Mesothelial cell of epicardium (in vitro differentiated cells): ENCODE results near the gene PNKD. TPM values are rescaled to one million over a fixed set of nuclear protein-coding genes. Genes with fewer than 3 reads are reported as not detected.
A peak's percentile ranks its signal among the peaks of the same experiment; 100 is the strongest.

Experiments
- DNase-seq, 2 experiments: peaks; one replicate each; pipeline ENCODE4 v3.0.0; 2021; ENCODE audit warnings: low spot score in 2 of 2; ENCODE audit not compliant: unreplicated experiment in 2 of 2
- H3K27ac Mint-ChIP-seq: 2 replicates; pipeline ENCODE4 v1.8.0; 2021; ENCODE audit warnings: mixed read lengths
- H3K27me3 Mint-ChIP-seq: 2 replicates; pipeline ENCODE4 v1.8.0; 2021; ENCODE audit warnings: low read depth, mixed read lengths
- H3K36me3 Mint-ChIP-seq: 2 replicates; pipeline ENCODE4 v1.8.0; 2021; ENCODE audit warnings: mixed read lengths
- H3K4me1 Mint-ChIP-seq: 2 replicates; pipeline ENCODE4 v1.8.0; 2021; ENCODE audit warnings: mixed read lengths
- H3K4me3 Mint-ChIP-seq: 2 replicates; pipeline ENCODE4 v1.8.0; 2021; ENCODE audit warnings: mild to moderate bottlenecking, moderate library complexity, mixed read lengths
- H3K9me3 Mint-ChIP-seq: 2 replicates; pipeline ENCODE4 v1.8.0; 2021; ENCODE audit warnings: mixed read lengths
- total RNA-seq: library from RNA; stranded (reverse); gene quantifications from 3 replicates; pipeline ENCODE4 v1.2.1, GENCODE V29; 2021
- TF ChIP-seq, protein P1 (sequence below): fragments of 200-600 bp; sonication (generic); IDR thresholded peaks from one replicate; pipeline ENCODE4 v1.5.0; 2021; ENCODE audit warnings: antibody characterized with exemption; ENCODE audit not compliant: unreplicated experiment

Gene PNKD
- total RNA-seq, 1 donor from 2014 or later: 63.2 TPM

DNA sequence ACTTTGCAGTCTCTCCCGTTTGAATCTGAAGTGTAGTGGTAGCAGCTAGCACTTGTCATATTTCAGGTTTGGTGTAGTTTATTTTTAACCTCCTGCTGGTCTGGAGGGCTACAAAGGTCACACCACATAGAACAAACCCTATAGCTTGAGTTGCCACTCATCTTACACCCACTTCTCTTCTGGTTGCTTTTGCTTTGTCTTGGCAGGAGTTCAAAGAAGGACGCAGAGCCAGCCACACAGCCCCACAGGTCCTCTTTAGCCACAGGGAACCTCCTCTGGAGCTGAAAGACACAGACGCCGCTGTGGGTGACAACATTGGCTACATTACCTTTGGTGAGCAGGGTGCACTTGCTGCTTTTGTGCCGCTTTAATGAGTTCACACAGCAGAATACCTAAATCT is 25.1 kb upstream of the PNKD start:
- Mint-ChIP-seq H3K4me3 (no peak overlapping the region), H3K27ac (no peak overlapping the region), H3K36me3 (peaks cover 60% of the 10 kb centered on the region), H3K4me1 (no peaks in the 10 kb centered on the region), H3K9me3 (no peaks in the 10 kb centered on the region), H3K27me3 (no peaks in the 10 kb centered on the region)
- no peak for DNase-seq
- TF ChIP-seq, protein P1, sequence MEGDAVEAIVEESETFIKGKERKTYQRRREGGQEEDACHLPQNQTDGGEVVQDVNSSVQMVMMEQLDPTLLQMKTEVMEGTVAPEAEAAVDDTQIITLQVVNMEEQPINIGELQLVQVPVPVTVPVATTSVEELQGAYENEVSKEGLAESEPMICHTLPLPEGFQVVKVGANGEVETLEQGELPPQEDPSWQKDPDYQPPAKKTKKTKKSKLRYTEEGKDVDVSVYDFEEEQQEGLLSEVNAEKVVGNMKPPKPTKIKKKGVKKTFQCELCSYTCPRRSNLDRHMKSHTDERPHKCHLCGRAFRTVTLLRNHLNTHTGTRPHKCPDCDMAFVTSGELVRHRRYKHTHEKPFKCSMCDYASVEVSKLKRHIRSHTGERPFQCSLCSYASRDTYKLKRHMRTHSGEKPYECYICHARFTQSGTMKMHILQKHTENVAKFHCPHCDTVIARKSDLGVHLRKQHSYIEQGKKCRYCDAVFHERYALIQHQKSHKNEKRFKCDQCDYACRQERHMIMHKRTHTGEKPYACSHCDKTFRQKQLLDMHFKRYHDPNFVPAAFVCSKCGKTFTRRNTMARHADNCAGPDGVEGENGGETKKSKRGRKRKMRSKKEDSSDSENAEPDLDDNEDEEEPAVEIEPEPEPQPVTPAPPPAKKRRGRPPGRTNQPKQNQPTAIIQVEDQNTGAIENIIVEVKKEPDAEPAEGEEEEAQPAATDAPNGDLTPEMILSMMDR: no peak

DNA sequence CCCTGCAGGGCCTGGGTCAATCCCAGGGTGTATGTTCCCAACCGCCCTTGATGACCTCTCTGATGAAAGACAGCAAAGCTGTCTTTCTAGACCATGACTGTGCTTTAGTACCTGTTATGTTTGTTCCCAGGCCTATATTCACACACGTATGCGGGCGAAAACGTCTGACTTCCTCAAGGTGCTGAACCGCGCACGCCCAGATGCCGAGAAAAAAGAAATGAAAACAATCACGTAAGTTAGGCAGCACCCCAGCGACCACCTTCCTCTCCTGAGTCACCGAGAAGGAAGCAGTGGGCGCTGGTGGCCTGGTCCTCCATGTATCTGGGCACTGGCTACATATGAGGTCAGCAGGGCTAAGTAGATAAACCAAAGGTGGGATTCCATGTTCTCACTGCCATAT is 20.6 kb upstream of the PNKD start:
- DNase-seq: no peak
- Mint-ChIP-seq H3K36me3 (peaks cover 55% of the 10 kb centered on the region), H3K9me3 (no peaks in the 10 kb centered on the region), H3K27ac (peak overlapping the region; percentile 9), H3K4me3 (no peak overlapping the region), H3K27me3 (no peaks in the 10 kb centered on the region), H3K4me1 (no peaks in the 10 kb centered on the region)
- TF ChIP-seq, protein P1: no peak

DNA sequence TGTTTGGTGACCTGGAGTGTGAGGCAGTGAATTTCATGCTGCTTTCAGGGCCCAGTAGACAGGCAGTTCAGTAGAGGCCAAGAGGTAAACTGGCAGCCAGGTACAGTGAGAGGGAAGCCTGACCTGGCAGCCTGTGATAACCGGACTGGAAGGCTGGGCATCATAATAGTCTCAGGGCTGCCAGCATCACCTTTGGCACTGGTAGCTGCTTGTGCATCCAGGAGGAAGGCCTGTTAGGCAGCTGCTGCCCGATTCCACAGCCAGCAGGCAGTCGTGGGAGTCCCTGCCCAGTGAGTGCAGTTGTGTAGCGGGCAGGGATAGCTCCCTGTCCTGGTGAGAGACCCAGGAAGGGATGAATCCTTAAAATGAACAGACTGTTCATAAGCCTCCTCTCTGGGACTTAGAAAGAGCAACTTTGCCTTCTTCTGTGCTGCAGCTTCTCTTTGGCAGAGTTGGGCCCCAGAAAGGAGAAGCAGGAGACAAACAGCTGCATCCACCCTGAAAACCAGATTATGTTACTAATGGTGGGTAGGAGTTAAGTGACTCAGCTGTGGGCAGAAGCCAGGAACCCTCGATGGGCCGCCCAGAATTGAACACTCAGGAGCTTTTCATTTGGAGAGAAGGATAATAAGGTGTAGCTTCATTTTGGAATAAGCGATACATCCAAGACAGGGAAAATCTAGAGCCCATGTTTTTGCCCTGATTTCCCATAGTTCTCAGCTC is 17.6 kb upstream of the PNKD start:
- H3K36me3 Mint-ChIP-seq: peaks cover 45% of the 10 kb centered on the region
- H3K4me3 Mint-ChIP-seq: no peak overlapping the region
- H3K27ac Mint-ChIP-seq: no peak overlapping the region
- DNase-seq: no peak
- TF ChIP-seq, protein P1: no peak
- no peaks in the 10 kb centered on the region for H3K9me3 Mint-ChIP-seq
- peaks cover 3% of the 10 kb centered on the region for H3K4me1 Mint-ChIP-seq
- no peaks in the 10 kb centered on the region for H3K27me3 Mint-ChIP-seq

DNA sequence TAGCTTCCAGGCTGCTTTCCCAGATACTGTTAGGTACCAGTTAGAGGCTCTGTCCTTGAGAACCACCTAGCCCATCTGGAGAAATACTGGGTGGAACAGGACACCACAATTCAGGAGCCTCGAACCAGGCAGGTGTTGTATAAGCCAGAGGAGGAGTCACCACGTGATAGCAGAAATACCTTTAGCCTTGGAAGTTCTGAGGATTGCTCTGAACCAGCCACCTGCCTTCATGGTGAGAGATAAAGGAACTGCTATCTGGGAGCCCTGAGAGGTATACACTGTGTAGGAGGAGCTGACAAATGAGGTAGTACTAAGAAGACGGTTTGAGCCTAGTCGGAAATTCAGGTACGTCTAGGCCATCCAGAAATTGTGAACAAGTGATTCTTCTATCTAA is 17.1 kb upstream of the PNKD start:
- H3K27me3 Mint-ChIP-seq: no peaks in the 10 kb centered on the region
- H3K4me3 Mint-ChIP-seq: no peak overlapping the region
- peaks cover 4% of the 10 kb centered on the region for H3K4me1 Mint-ChIP-seq
- no peaks in the 10 kb centered on the region for H3K9me3 Mint-ChIP-seq
- peaks cover 41% of the 10 kb centered on the region for H3K36me3 Mint-ChIP-seq
- no peak overlapping the region for H3K27ac Mint-ChIP-seq
- DNase-seq: no peak
- TF ChIP-seq, protein P1: no peak

DNA sequence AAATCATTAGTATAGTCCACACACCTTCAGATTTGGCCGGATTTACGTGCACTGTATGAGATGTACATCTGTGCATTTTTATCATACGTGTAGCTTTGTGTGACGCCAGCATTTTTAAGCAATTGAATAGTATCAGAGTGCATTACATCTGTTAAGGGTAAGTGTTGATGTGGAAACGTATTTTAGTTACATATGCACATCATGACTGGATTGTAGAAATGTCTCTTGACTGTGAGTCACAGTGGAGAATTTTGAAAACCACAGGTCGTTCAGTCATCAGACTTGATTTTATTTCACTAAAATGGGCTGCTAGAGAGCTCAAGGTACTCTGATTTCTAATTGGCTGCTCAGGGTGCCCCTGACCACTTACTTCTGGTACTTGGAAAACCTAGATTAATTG is 14.9 kb upstream of the PNKD start:
- TF ChIP-seq, protein P1: no peak
- H3K9me3 Mint-ChIP-seq: no peaks in the 10 kb centered on the region
- H3K27me3 Mint-ChIP-seq: no peaks in the 10 kb centered on the region
- DNase-seq: no peak
- peaks cover 25% of the 10 kb centered on the region for H3K36me3 Mint-ChIP-seq
- H3K27ac Mint-ChIP-seq: no peak overlapping the region
- peaks cover 21% of the 10 kb centered on the region for H3K4me1 Mint-ChIP-seq
- H3K4me3 Mint-ChIP-seq: no peak overlapping the region
